ENCODE results near the gene ACYP1. TPM values are rescaled to one million over a fixed set of nuclear protein-coding genes. Genes with fewer than 3 reads are reported as not detected.

The ACYP1 gene
- total and polyA plus RNA-seq, 9 of the 15 experiments (the other 6 are each of a cell fraction or from before 2014, with no cell fraction given), result 19.9 to 113 (median 52.3) TPM

DNA sequence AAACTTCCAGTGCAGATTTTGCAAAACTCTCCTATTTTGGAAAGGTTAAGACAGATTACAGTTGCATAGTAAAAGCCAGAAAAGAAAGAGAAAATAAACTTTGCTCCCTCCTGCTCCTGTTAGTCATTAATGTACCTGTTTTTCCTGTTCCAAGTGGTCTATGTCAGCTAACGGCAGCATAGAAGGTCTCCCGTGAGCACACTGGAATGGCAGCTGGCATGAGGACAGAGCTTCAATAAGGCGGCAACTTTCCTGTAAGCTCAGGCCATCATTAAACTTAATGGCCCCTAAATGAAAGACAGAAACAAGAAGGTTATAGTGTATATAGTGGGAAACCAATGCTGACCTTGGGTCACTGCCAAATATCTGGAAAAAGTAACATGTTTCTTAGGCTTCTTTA lies 45.1 kb downstream of the ACYP1 start:
- no peak overlapping the region for H3K4me2 ChIP-seq (ENCODE audit: insufficient read depth, low read length)
- H3K36me3 ChIP-seq (ENCODE audit: control insufficient read depth, insufficient read depth, low read length), result peaks cover 66% of the 10 kb centered on the region; the same call in 2 of the 3 replicates
- H3K27me3 ChIP-seq (ENCODE audit: control insufficient read depth in 2 of 2, insufficient read depth in 2 of 2, low read length in 2 of 2), result no peaks in the 10 kb centered on the region
- H3K27ac ChIP-seq (ENCODE audit: extremely low read depth, low read depth, low read length), result no peak overlapping the region
- no peaks in the 10 kb centered on the region; a peak in 1 of 5 replicates for H3K4me1 ChIP-seq (replicated peaks in 1 of 2; ENCODE audit: control insufficient read depth in 2 of 2, insufficient read depth in 2 of 2, low read length in 2 of 2)
- no peaks in the 10 kb centered on the region for H3K9me3 ChIP-seq (replicated peaks; ENCODE audit: control insufficient read depth, insufficient read depth, low read depth, low read length)
- H4K20me1 ChIP-seq (replicated peaks; ENCODE audit: control insufficient read depth, insufficient read depth, low read length), result no peaks in the 10 kb centered on the region
- no peak overlapping the region for H2AFZ ChIP-seq (ENCODE audit: low read depth, low read length)
- ChIA-PET CTCF (ENCODE audit: low intra/inter-chr PET ratio) (no interaction called here), POLR2A (interaction anchor here (1.3 kb wide), 1 partner anchor 45 kb away, joined by 3 read pairs; the partner anchor contains the start of gene ACYP1)
- no peak for TF ChIP-seq TGIF2 (CRISPR knock-in tag; IDR thresholded peaks at IDR 0.05)
- TF ChIP-seq KLF1 (tag; IDR thresholded peaks at IDR 0.05), result no peak
- TF ChIP-seq, protein P1, sequence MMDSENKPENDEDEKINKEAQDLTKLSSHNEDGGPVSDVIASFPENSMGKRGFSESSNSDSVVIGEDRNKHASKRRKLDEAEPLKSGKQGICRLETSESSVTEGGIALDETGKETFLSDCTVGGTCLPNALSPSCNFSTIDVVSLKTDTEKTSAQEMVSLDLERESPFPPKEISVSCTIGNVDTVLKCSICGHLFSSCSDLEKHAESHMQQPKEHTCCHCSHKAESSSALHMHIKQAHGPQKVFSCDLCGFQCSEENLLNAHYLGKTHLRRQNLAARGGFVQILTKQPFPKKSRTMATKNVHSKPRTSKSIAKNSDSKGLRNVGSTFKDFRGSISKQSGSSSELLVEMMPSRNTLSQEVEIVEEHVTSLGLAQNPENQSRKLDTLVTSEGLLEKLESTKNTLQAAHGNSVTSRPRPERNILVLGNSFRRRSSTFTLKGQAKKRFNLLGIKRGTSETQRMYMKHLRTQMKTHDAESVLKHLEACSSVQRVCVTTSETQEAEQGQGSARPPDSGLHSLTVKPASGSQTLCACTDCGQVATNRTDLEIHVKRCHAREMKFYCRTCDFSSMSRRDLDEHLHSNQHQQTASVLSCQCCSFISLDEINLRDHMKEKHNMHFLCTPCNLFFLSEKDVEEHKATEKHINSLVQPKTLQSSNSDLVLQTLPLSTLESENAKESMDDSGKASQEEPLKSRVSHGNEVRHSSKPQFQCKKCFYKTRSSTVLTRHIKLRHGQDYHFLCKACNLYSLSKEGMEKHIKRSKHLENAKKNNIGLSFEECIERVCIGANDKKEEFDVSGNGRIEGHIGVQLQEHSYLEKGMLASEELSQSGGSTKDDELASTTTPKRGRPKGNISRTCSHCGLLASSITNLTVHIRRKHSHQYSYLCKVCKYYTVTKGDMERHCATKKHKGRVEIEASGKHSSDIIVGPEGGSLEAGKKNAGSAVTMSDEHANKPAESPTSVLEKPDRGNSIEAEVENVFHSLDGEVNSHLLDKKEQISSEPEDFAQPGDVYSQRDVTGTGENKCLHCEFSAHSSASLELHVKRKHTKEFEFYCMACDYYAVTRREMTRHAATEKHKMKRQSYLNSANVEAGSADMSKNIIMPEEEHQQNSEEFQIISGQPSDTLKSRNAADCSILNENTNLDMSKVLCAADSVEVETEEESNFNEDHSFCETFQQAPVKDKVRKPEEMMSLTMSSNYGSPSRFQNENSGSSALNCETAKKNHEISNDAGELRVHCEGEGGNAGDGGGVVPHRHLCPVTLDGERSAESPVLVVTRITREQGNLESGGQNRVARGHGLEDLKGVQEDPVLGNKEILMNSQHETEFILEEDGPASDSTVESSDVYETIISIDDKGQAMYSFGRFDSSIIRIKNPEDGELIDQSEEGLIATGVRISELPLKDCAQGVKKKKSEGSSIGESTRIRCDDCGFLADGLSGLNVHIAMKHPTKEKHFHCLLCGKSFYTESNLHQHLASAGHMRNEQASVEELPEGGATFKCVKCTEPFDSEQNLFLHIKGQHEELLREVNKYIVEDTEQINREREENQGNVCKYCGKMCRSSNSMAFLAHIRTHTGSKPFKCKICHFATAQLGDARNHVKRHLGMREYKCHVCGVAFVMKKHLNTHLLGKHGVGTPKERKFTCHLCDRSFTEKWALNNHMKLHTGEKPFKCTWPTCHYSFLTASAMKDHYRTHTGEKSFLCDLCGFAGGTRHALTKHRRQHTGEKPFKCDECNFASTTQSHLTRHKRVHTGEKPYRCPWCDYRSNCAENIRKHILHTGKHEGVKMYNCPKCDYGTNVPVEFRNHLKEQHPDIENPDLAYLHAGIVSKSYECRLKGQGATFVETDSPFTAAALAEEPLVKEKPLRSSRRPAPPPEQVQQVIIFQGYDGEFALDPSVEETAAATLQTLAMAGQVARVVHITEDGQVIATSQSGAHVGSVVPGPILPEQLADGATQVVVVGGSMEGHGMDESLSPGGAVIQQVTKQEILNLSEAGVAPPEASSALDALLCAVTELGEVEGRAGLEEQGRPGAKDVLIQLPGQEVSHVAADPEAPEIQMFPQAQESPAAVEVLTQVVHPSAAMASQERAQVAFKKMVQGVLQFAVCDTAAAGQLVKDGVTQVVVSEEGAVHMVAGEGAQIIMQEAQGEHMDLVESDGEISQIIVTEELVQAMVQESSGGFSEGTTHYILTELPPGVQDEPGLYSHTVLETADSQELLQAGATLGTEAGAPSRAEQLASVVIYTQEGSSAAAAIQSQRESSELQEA (IDR thresholded peaks at IDR 0.05; ENCODE audit: low read depth), result no peak
- TF ChIP-seq KAT2B (IDR thresholded peaks at IDR 0.05; ENCODE audit: low read depth, low read length), result no peak
- no peak for TF ChIP-seq POLR2AphosphoS5 (IDR thresholded peaks at IDR 0.05; ENCODE audit: control insufficient read depth, insufficient read depth, low read depth, low read length)
- no peak for TF ChIP-seq SAFB (IDR thresholded peaks at IDR 0.05; ENCODE audit: borderline replicate concordance, low read depth, low read length)
- ATAC-seq, result no peak
- H3K79me2 ChIP-seq (ENCODE audit: control insufficient read depth, insufficient read depth, low read length), result no peaks in the 10 kb centered on the region
- in situ Hi-C loops (cut with MboI), result no loop called here
- intact Hi-C loops (cut with micrococcal nuclease), result no loop called here
- H3K4me3 ChIP-seq, result no peak overlapping the region
- no TSS peak for BruUV-seq (replicated peaks)
- H3K9ac ChIP-seq (ENCODE audit: insufficient read depth in 1 of 2, low read depth in 2 of 2, low read length in 2 of 2), result no peak overlapping the region
- no peak for DNase-seq (ENCODE audit: extremely low read depth in 1 of 4, low spot score in 3 of 4)
- no peaks in the 10 kb centered on the region for H3K9me1 ChIP-seq (ENCODE audit: control insufficient read depth, insufficient read depth, low read length)
- 97% methylated on average over 3 of the region's 3 CpGs for WGBS (ENCODE audit: insufficient coverage, low coverage, missing lambda C conversion rate)
- no peak for FAIRE-seq
